Measurements from ENCODE around the gene TGFA. TPM values are rescaled to one million over a fixed set of nuclear protein-coding genes. Genes with fewer than 3 reads are reported as not detected.
A peak's percentile ranks its signal among the peaks of the same experiment; 100 is the strongest.

TGFA gene
- total RNA-seq, 2 donors from 2014 or later: 2.0 to 3.2 TPM

GRCh38 chr2:70510313-70510712 is 43.3 kb downstream of the TGFA start:
- H3K27me3 Mint-ChIP-seq (ENCODE audit: insufficient read depth): no peaks in the 10 kb centered on the region
- WGBS, 2 experiments (ENCODE audit: insufficient coverage in 1 of 2, insufficient read length in 1 of 2): 83 to 97% methylated on average over 1 of the region's 1 CpG
- H3K4me1 Mint-ChIP-seq: peaks cover 28% of the 10 kb centered on the region
- no peak overlapping the region for H3K27ac ChIP-seq (ENCODE audit: low read depth, low read length)
- peaks cover 13% of the 10 kb centered on the region for H3K27me3 ChIP-seq (ENCODE audit: control insufficient read depth, insufficient read depth, low read length, poor library complexity, severe bottlenecking)
- H3K4me1 ChIP-seq (ENCODE audit: control insufficient read depth, insufficient read depth, low read length): peaks cover 14% of the 10 kb centered on the region
- no peak for TF ChIP-seq CTCF (conservative IDR thresholded peaks at IDR 0.05)
- no peaks in the 10 kb centered on the region for H3K36me3 ChIP-seq (ENCODE audit: control insufficient read depth, insufficient read depth, low read length)
- no peaks in the 10 kb centered on the region for H3K36me3 Mint-ChIP-seq (ENCODE audit: low read depth)
- H3K4me3 Mint-ChIP-seq: no peak overlapping the region
- no peaks in the 10 kb centered on the region for H3K9me3 Mint-ChIP-seq
- no peak overlapping the region for H3K4me3 ChIP-seq (ENCODE audit: low read length)
- DNase-seq: peak; percentile 10
- H3K27ac Mint-ChIP-seq: no peak overlapping the region
- no peaks in the 10 kb centered on the region for H3K9me3 ChIP-seq (ENCODE audit: control insufficient read depth, low read length)
- no peak overlapping the region for H3K9ac ChIP-seq (ENCODE audit: extremely low read depth, low read length, poor library complexity, severe bottlenecking)

- no peaks in the 10 kb centered on the region for H3K9me3 ChIP-seq (ENCODE audit: control insufficient read depth, low read length)
- H3K9ac ChIP-seq (ENCODE audit: extremely low read depth, low read length, poor library complexity, severe bottlenecking): no peak overlapping the region
- no peaks in the 10 kb centered on the region for H3K27me3 Mint-ChIP-seq (ENCODE audit: insufficient read depth)
- no peak overlapping the region for H3K4me3 Mint-ChIP-seq
- H3K4me1 Mint-ChIP-seq: peaks cover 30% of the 10 kb centered on the region
- H3K36me3 ChIP-seq (ENCODE audit: control insufficient read depth, insufficient read depth, low read length): no peaks in the 10 kb centered on the region
- no peaks in the 10 kb centered on the region for H3K9me3 Mint-ChIP-seq
- peaks cover 16% of the 10 kb centered on the region for H3K4me1 ChIP-seq (ENCODE audit: control insufficient read depth, insufficient read depth, low read length)
- 90 to 94% methylated on average over 3 of the region's 3 CpGs for WGBS, 2 experiments (ENCODE audit: insufficient coverage in 1 of 2, insufficient read length in 1 of 2)
- TF ChIP-seq CTCF (conservative IDR thresholded peaks at IDR 0.05): no peak
- DNase-seq: no peak
- no peaks in the 10 kb centered on the region for H3K36me3 Mint-ChIP-seq (ENCODE audit: low read depth)
- peaks cover 13% of the 10 kb centered on the region for H3K27me3 ChIP-seq (ENCODE audit: control insufficient read depth, insufficient read depth, low read length, poor library complexity, severe bottlenecking)
- H3K27ac Mint-ChIP-seq: no peak overlapping the region
- no peak overlapping the region for H3K27ac ChIP-seq (ENCODE audit: low read depth, low read length)
- H3K4me3 ChIP-seq (ENCODE audit: low read length): no peak overlapping the region
These were observed 44.1 kb downstream of the TGFA start for GRCh38 chr2:70509565-70509964.

GRCh38 chr2:70508711-70509462 is 44.7 kb downstream of the TGFA start:
- WGBS, 2 experiments (ENCODE audit: insufficient coverage in 1 of 2, insufficient read length in 1 of 2): 64 to 66% methylated on average over 7 of the region's 7 CpGs
- Mint-ChIP-seq H3K27ac (no peak overlapping the region), H3K4me3 (no peak overlapping the region), H3K36me3 (ENCODE audit: low read depth) (no peaks in the 10 kb centered on the region), H3K27me3 (ENCODE audit: insufficient read depth) (no peaks in the 10 kb centered on the region), H3K4me1 (peaks cover 30% of the 10 kb centered on the region), H3K9me3 (no peaks in the 10 kb centered on the region)
- H3K36me3 ChIP-seq (ENCODE audit: control insufficient read depth, insufficient read depth, low read length): no peaks in the 10 kb centered on the region
- TF ChIP-seq CTCF (conservative IDR thresholded peaks at IDR 0.05): no peak
- H3K4me1 ChIP-seq (ENCODE audit: control insufficient read depth, insufficient read depth, low read length): peaks cover 16% of the 10 kb centered on the region
- H3K27me3 ChIP-seq (ENCODE audit: control insufficient read depth, insufficient read depth, low read length, poor library complexity, severe bottlenecking): peaks cover 13% of the 10 kb centered on the region
- no peak overlapping the region for H3K9ac ChIP-seq (ENCODE audit: extremely low read depth, low read length, poor library complexity, severe bottlenecking)
- no peak for DNase-seq
- H3K4me3 ChIP-seq (ENCODE audit: low read length): peak overlapping the region; percentile 49
- H3K9me3 ChIP-seq (ENCODE audit: control insufficient read depth, low read length): no peaks in the 10 kb centered on the region
- no peak overlapping the region for H3K27ac ChIP-seq (ENCODE audit: low read depth, low read length)
